NB4 (cell line): Measurements from ENCODE around the gene FABP1.

Experiments used
- POLR2A ChIP-seq: IDR thresholded peaks from 2 replicates; pipeline ENCODE4 v1.6.1; 2011; ENCODE audit warnings: mild to moderate bottlenecking; ENCODE audit not compliant: insufficient read length; ENCODE audit errors: extremely low read depth
- TF ChIP-seq, protein P1 (sequence below): IDR thresholded peaks from one replicate; pipeline ENCODE4 v1.5.1; 2012; ENCODE audit warnings: low read depth, low read length
- TF ChIP-seq, protein P2 (sequence below): IDR thresholded peaks from 2 replicates; pipeline ENCODE4 v1.6.1; 2011; ENCODE audit warnings: low read depth, low read length

- TF ChIP-seq, protein P1, sequence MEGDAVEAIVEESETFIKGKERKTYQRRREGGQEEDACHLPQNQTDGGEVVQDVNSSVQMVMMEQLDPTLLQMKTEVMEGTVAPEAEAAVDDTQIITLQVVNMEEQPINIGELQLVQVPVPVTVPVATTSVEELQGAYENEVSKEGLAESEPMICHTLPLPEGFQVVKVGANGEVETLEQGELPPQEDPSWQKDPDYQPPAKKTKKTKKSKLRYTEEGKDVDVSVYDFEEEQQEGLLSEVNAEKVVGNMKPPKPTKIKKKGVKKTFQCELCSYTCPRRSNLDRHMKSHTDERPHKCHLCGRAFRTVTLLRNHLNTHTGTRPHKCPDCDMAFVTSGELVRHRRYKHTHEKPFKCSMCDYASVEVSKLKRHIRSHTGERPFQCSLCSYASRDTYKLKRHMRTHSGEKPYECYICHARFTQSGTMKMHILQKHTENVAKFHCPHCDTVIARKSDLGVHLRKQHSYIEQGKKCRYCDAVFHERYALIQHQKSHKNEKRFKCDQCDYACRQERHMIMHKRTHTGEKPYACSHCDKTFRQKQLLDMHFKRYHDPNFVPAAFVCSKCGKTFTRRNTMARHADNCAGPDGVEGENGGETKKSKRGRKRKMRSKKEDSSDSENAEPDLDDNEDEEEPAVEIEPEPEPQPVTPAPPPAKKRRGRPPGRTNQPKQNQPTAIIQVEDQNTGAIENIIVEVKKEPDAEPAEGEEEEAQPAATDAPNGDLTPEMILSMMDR = no peak
- TF ChIP-seq, protein P2, sequence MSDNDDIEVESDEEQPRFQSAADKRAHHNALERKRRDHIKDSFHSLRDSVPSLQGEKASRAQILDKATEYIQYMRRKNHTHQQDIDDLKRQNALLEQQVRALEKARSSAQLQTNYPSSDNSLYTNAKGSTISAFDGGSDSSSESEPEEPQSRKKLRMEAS = no peak
- TF ChIP-seq POLR2A = no peak
These were observed 37.2 kb downstream of the FABP1 start for GRCh38 chr2:88090446-88091283.
